H1 (cell line): ENCODE data around the gene ZBTB37.

Experiments
- ATF3 ChIP-seq: IDR thresholded peaks from 2 replicates; pipeline ENCODE4 v1.6.1; 2011; ENCODE audit warnings: low read depth, mild to moderate bottlenecking, low read length; ENCODE audit not compliant: insufficient read depth
- BACH1 ChIP-seq: IDR thresholded peaks from 2 replicates; pipeline ENCODE4 v1.6.1; 2012; ENCODE audit warnings: low read length, improper control_type of control experiment
- CTCF ChIP-seq, 3 experiments: IDR thresholded peaks; 1 replicate in 2 of 3; 2 replicates in 1 of 3; pipeline versions ENCODE4 v1.5.1 to v1.6.1; 2011; ENCODE audit warnings: low read length in 3 of 3, mild to moderate bottlenecking in 3 of 3, inconsistent platforms in 2 of 3, low read depth in 1 of 3, moderate library complexity in 1 of 3; ENCODE audit not compliant: insufficient read depth in 1 of 3; ENCODE audit errors: control extremely low read depth in 1 of 3
- EP300 ChIP-seq, 2 experiments: IDR thresholded peaks; 1 replicate in 1 of 2; 2 replicates in 1 of 2; pipeline ENCODE4 v1.6.1; 2011 to 2012; ENCODE audit warnings: low read depth in 2 of 2, low read length in 2 of 2, mild to moderate bottlenecking in 2 of 2, borderline replicate concordance in 1 of 2, inconsistent platforms in 1 of 2, moderate library complexity in 1 of 2
- POLR2A ChIP-seq, 2 experiments: IDR thresholded peaks; 1 replicate in 1 of 2; 2 replicates in 1 of 2; pipeline ENCODE4 v1.6.1; 2011; ENCODE audit warnings: low read depth in 2 of 2, low read length in 2 of 2, mild to moderate bottlenecking in 2 of 2; ENCODE audit errors: control extremely low read depth in 1 of 2
- SIN3A ChIP-seq, 2 experiments: IDR thresholded peaks in 1 of 2; conservative IDR thresholded peaks in 1 of 2; 2 replicates each; pipeline ENCODE4 v1.6.1; 2011 to 2012; ENCODE audit warnings: low read length in 2 of 2, improper control_type of control experiment in 1 of 2, low read depth in 1 of 2, mild to moderate bottlenecking in 1 of 2
- USF2 ChIP-seq: IDR thresholded peaks from 2 replicates; pipeline ENCODE4 v1.6.1; 2011; ENCODE audit warnings: low read length, improper control_type of control experiment
- ZNF274 ChIP-seq: IDR thresholded peaks from 2 replicates; pipeline ENCODE4 v1.7.0; 2012; ENCODE audit warnings: low read length, borderline replicate concordance; ENCODE audit errors: extremely low read depth

- TF ChIP-seq USF2, result no peak
- TF ChIP-seq POLR2A (IDR thresholded peaks at IDR 0.05; ENCODE audit: control extremely low read depth in 1 of 2, low read depth in 2 of 2, low read length in 2 of 2), result no peak; a peak in 1 of 3 replicates
- no peak for TF ChIP-seq EP300 (IDR thresholded peaks at IDR 0.05; ENCODE audit: borderline replicate concordance in 1 of 2, low read depth in 2 of 2, low read length in 2 of 2)
- TF ChIP-seq CTCF (IDR thresholded peaks at IDR 0.05; ENCODE audit: control extremely low read depth in 1 of 3, insufficient read depth in 1 of 3, low read depth in 1 of 3, low read length in 3 of 3), result no peak
- no peak for TF ChIP-seq ATF3
- TF ChIP-seq ZNF274, result no peak
- TF ChIP-seq SIN3A (conservative IDR thresholded peaks at IDR 0.05 in 1 of 2, IDR thresholded peaks at IDR 0.05 in 1 of 2; ENCODE audit: low read depth in 1 of 2, low read length in 2 of 2), result no peak
- no peak for TF ChIP-seq BACH1
Observed at GRCh38 chr1:173856903-173857302, 11.3 kb upstream of the ZBTB37 start.
